Endothelial cell of umbilical vein (primary cell): ENCODE results near the gene ZNF846. TPM values are rescaled to one million over a fixed set of nuclear protein-coding genes. Genes with fewer than 3 reads are reported as not detected.

Source experiments
- BruUV-seq: library from RNA; stranded (reverse); fragments of 400-500 nt; replicated peaks from 2 replicates; lab custom pipeline; 2021; lab: Mats Ljungman, UMichigan
- CTCF ChIA-PET: fragments of 300-600, 350-600 bp; sonication (Branson Sonifier 250); formaldehyde crosslinking; loops from one replicate; lab custom pipeline; 2021; ENCODE audit warnings: antibody characterized with exemption, inconsistent platforms; lab: Charles Lee
- POLR2A ChIA-PET: fragments of 300-600, 350-600 bp; sonication (Branson Sonifier 250); formaldehyde crosslinking; loops from one replicate; lab custom pipeline; 2021; ENCODE audit warnings: antibody characterized with exemption, inconsistent platforms; lab: Charles Lee
- DNase-seq: peaks from one replicate; pipeline ENCODE4 v3.0.0-alpha.2; 2011; ENCODE audit warnings: low read depth, low spot score
- FAIRE-seq: peaks from 2 replicates; lab custom pipeline; 2011; peaks lifted over from hg19 to GRCh38; lab: Jason Lieb, UNC
- H2AFZ ChIP-seq: 2 replicates; pipeline ENCODE4 v1.6.0; 2012; ENCODE audit warnings: low read depth, low read length, control low read depth, inconsistent platforms
- H3K27ac ChIP-seq: 2 replicates; pipeline ENCODE4 v1.5.1; 2011; ENCODE audit warnings: low read depth, mild to moderate bottlenecking, control low read depth, low read length, moderate library complexity; ENCODE audit not compliant: insufficient read depth
- H3K27me3 ChIP-seq, 2 experiments: 2 replicates each; pipeline versions ENCODE4 v1.6.0 to v1.6.1; 2011; ENCODE audit warnings: low read length in 2 of 2, mixed read lengths in 1 of 2; ENCODE audit not compliant: control insufficient read depth in 2 of 2, insufficient read depth in 2 of 2
- H3K36me3 ChIP-seq, 2 experiments: 2 replicates in 1 of 2; 3 replicates in 1 of 2; pipeline ENCODE4 v1.5.1; 2011; ENCODE audit warnings: low read length in 2 of 2, mild to moderate bottlenecking in 1 of 2, moderate library complexity in 1 of 2; ENCODE audit not compliant: control insufficient read depth in 2 of 2, insufficient read depth in 2 of 2; ENCODE audit errors: extremely low read depth in 1 of 2
- H3K4me1 ChIP-seq: 3 replicates; pipeline ENCODE4 v1.5.1; 2011; ENCODE audit warnings: mild to moderate bottlenecking, low read length; ENCODE audit not compliant: control insufficient read depth, insufficient read depth; ENCODE audit errors: extremely low read depth
- H3K4me2 ChIP-seq: 2 replicates; pipeline ENCODE4 v1.6.1; 2011; ENCODE audit warnings: low read length, control low read depth, mixed read lengths; ENCODE audit not compliant: insufficient read depth
- H3K4me3 ChIP-seq, 3 experiments: fragments of 200-600 bp in 1 of 3; sonication (generic), shearing (Covaris generic) in 1 of 3; replicated peaks in 1 of 3; 2 replicates each; pipeline ENCODE4 v1.5.1; 2011 to 2016; ENCODE audit warnings: control low read depth in 3 of 3, low read length in 3 of 3, mild to moderate bottlenecking in 2 of 3, inconsistent platforms in 1 of 3, low read depth in 1 of 3, moderate library complexity in 1 of 3; ENCODE audit not compliant: insufficient read depth in 1 of 3
- H3K79me2 ChIP-seq: 2 replicates; pipeline ENCODE4 v1.6.0; 2012; ENCODE audit warnings: low read length, inconsistent platforms; ENCODE audit not compliant: control insufficient read depth, insufficient read depth
- H3K9ac ChIP-seq: replicated peaks from 2 replicates; pipeline ENCODE3; 2011; ENCODE audit warnings: low read length, control low read depth; ENCODE audit not compliant: insufficient read depth; ENCODE audit errors: extremely low read depth
- H3K9me1 ChIP-seq: replicated peaks from 3 replicates; pipeline ENCODE4 v1.6.0; 2011; ENCODE audit warnings: mild to moderate bottlenecking, low read length; ENCODE audit not compliant: control insufficient read depth, insufficient read depth; ENCODE audit errors: extremely low read depth
- H3K9me3 ChIP-seq: replicated peaks from 2 replicates; pipeline ENCODE4 v1.5.1; 2012; ENCODE audit warnings: low read length, inconsistent platforms; ENCODE audit not compliant: control insufficient read depth, insufficient read depth
- H4K20me1 ChIP-seq: replicated peaks from 2 replicates; pipeline ENCODE3; 2011; ENCODE audit warnings: mild to moderate bottlenecking, low read length; ENCODE audit not compliant: control insufficient read depth, insufficient read depth; ENCODE audit errors: extremely low read depth
- CTCF ChIP-seq, 2 donors: IDR thresholded peaks; 1 replicate in 1 of 2; 2 replicates in 1 of 2; pipeline ENCODE4 v1.5.1; 2011; ENCODE audit warnings: low read length in 2 of 2, mild to moderate bottlenecking in 2 of 2, moderate library complexity in 2 of 2, control low read depth in 1 of 2, inconsistent platforms in 1 of 2, low read depth in 1 of 2; ENCODE audit not compliant: insufficient read depth in 1 of 2; ENCODE audit errors: extremely low read depth in 1 of 2
- EZH2 ChIP-seq: IDR thresholded peaks from 2 replicates; pipeline ENCODE4 v1.6.1; 2012; ENCODE audit warnings: borderline replicate concordance, low read depth, mild to moderate bottlenecking, moderate library complexity, low read length, inconsistent platforms; ENCODE audit not compliant: severe bottlenecking
- FOS ChIP-seq: IDR thresholded peaks from 2 replicates; pipeline ENCODE4 v1.6.1; 2011; ENCODE audit warnings: mild to moderate bottlenecking, low read length, moderate library complexity, borderline replicate concordance; ENCODE audit not compliant: insufficient read depth
- GATA2 ChIP-seq: IDR thresholded peaks from 2 replicates; pipeline ENCODE4 v1.7.0; 2011; ENCODE audit warnings: low read depth, mild to moderate bottlenecking, moderate library complexity, mixed read lengths, low read length; ENCODE audit not compliant: insufficient read length, insufficient read depth
- JUN ChIP-seq: IDR thresholded peaks from 2 replicates; pipeline ENCODE4 v1.6.1; 2011; ENCODE audit warnings: borderline replicate concordance, low read depth; ENCODE audit not compliant: insufficient read length, insufficient read depth
- MAX ChIP-seq: IDR thresholded peaks from 2 replicates; pipeline ENCODE4 v1.6.1; 2011; ENCODE audit not compliant: insufficient read depth, insufficient read length
- MYC ChIP-seq: IDR thresholded peaks from one replicate; pipeline ENCODE4 v1.6.1; 2011; ENCODE audit warnings: mild to moderate bottlenecking, low read depth, low read length
- POLR2A ChIP-seq: IDR thresholded peaks from 2 replicates; pipeline ENCODE4 v1.6.1; 2012; ENCODE audit warnings: low read depth, mild to moderate bottlenecking, control low read depth, low read length
- POLR2AphosphoS5 ChIP-seq: IDR thresholded peaks from 2 replicates; pipeline ENCODE4 v1.6.1; 2012; ENCODE audit warnings: low read depth, mild to moderate bottlenecking, control low read depth, low read length, moderate library complexity; ENCODE audit not compliant: insufficient read depth
- dilution Hi-C: fragments of 300-500 bp; cut with MboI; formaldehyde crosslinking; loops from one replicate; pipeline ENCODE4 v1.15.0; 2019; ENCODE audit warnings: low sequenced_read_pairs; ENCODE audit not compliant: extremely low pct_ligation_motif_present
- intact Hi-C: fragments of 100-400 bp; cut with micrococcal nuclease; formaldehyde crosslinking; loops from one replicate; pipeline ENCODE4 v1.10.0; 2022
- polyA plus RNA-seq, 4 experiments: library from polyadenylated mRNA; depleted of rRNA in 3 of 4; stranded (reverse) in 3 of 4; unstranded in 1 of 4; fragments of >200 nt; gene quantifications; 2 replicates each; pipeline versions ENCODE4 v1.2.1 to v1.2.3, GENCODE V29; 2011 to 2012; ENCODE audit warnings: missing spikeins in 1 of 4
- total RNA-seq: library from RNA; stranded (reverse); gene quantifications from 2 replicates; pipeline ENCODE4 v1.2.3, GENCODE V29; 2021

ZNF846 gene
- total and polyA plus RNA-seq, 2 donors (not counting 3 experiments of a cell fraction or from before 2014, with no cell fraction given), result 3.9 to 8.3 TPM

GRCh38 chr19:9757544-9758501, 10.7 kb downstream of the ZNF846 start:
- Histone ChIP-seq H3K4me3 (no peak overlapping the region), H4K20me1 (no peaks in the 10 kb centered on the region), H3K9me1 (no peaks in the 10 kb centered on the region), H3K9me3 (peaks cover 15% of the 10 kb centered on the region), H3K27ac (no peak overlapping the region), H3K4me2 (no peak overlapping the region), H3K27me3 (no peaks in the 10 kb centered on the region), H3K4me1 (no peaks in the 10 kb centered on the region), H3K79me2 (no peaks in the 10 kb centered on the region), H2AFZ (no peak overlapping the region), H3K36me3 (peaks cover 0 to 4% of the 10 kb centered on the region in 2 experiments), H3K9ac (no peak overlapping the region)
- no peak for DNase-seq
- ChIA-PET CTCF (no interaction called here), POLR2A (no interaction called here)
- no peak for FAIRE-seq
- intact Hi-C loops, result no loop called here
- TF ChIP-seq POLR2AphosphoS5, result no peak
- TF ChIP-seq POLR2A, result no peak
- no peak for TF ChIP-seq CTCF (IDR thresholded peaks at IDR 0.05; ENCODE audit: extremely low read depth in 1 of 2, insufficient read depth in 1 of 2, low read depth in 1 of 2, low read length in 2 of 2)
- no peak for TF ChIP-seq EZH2
- TF ChIP-seq MAX, result no peak
- TF ChIP-seq GATA2, result no peak
- no peak for TF ChIP-seq FOS
- TF ChIP-seq JUN, result no peak
- no peak for TF ChIP-seq MYC
- BruUV-seq, result no TSS peak
- dilution Hi-C loops, result no loop called here
